IPS DF 4.7 (cell line): ENCODE results near the gene SETD1A.

ENCODE experiments used
- DNase-seq: peaks from one replicate; pipeline ENCODE4 v3.0.0-alpha.2; 2013; ENCODE audit warnings: low spot score; ENCODE audit errors: extremely low read depth

The SETD1A gene

GRCh38 chr16:30982548-30983288 lies 25.2 kb downstream of the SETD1A start:
- no peak for DNase-seq

GRCh38 chr16:30983289-30983889 lies 25.8 kb downstream of the SETD1A start:
- DNase-seq: no peak

GRCh38 chr16:30983898-30984610 lies 26.5 kb downstream of the SETD1A start:
- DNase-seq: no peak

GRCh38 chr16:30984669-30985400 lies 27.3 kb downstream of the SETD1A start, which contains the start of gene HSD3B7:
TSS of gene HSD3B7 (plus strand) at chr16:30985207. CDS start at chr16:30985659, 452 bp downstream.
- DNase-seq: peak; percentile 64

GRCh38 chr16:30985401-30986128 lies 28.0 kb downstream of the SETD1A start:
- DNase-seq: no peak

GRCh38 chr16:30986129-30986991 lies 28.8 kb downstream of the SETD1A start:
- no peak for DNase-seq

GRCh38 chr16:30987581-30988190 lies 30.1 kb downstream of the SETD1A start:
- DNase-seq: no peak

- no peak for DNase-seq
Measured at GRCh38 chr16:30989469-30990047, 32.0 kb downstream of the SETD1A start.

- DNase-seq: no peak
Measured at GRCh38 chr16:30990105-30990504, 32.6 kb downstream of the SETD1A start.

GRCh38 chr16:30991052-30991451 lies 33.5 kb downstream of the SETD1A start:
- no peak for DNase-seq

GRCh38 chr16:30992276-30992780 lies 34.8 kb downstream of the SETD1A start:
- DNase-seq: no peak

GRCh38 chr16:30992931-30993816 lies 35.6 kb downstream of the SETD1A start:
- DNase-seq: no peak

- DNase-seq: no peak
Measured at GRCh38 chr16:30995927-30996323, 38.4 kb downstream of the SETD1A start.

- DNase-seq: no peak
Measured at GRCh38 chr16:30996324-30996984, 38.9 kb downstream of the SETD1A start.

- DNase-seq: no peak
Measured at GRCh38 chr16:30996985-30997724, 39.6 kb downstream of the SETD1A start.
